ENCODE results near the gene GRM5.

DNA sequence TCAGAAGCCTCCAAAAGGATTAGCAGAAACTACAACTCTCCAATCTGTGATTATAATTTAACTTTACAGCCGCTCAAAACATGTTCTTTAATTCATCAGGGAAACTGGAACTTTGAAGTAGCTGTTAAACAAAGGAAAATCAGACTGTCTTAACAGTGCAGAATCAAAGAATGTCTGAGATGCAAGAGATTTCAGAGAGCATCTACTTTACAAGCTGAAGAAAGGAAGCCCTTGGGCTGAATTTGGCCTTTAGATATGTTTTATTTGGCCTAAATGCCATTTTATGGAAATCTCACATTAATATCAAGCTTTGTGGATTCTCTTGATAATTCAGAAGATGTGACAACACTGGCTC is 446.7 kb downstream of the GRM5 start:
- TF ChIP-seq POLR2A (IDR thresholded peaks at IDR 0.05; ENCODE audit: low read depth, low read length), result no peak
- TF ChIP-seq POLR2AphosphoS5 (IDR thresholded peaks at IDR 0.05; ENCODE audit: low read depth, low read length), result no peak
